Testis (tissue), 3 donors: ENCODE measurements around the gene COX7A2L. TPM values are rescaled to one million over a fixed set of nuclear protein-coding genes. Genes with fewer than 3 reads are reported as not detected.
A peak's percentile ranks its signal among the peaks of the same experiment; 100 is the strongest.

Experiments
- DNase-seq: peaks from one replicate; pipeline ENCODE4 v3.0.0-alpha.2; 2019
- H3K27ac ChIP-seq, 2 donors: fragments of 200-600 bp; sonication (generic); one replicate each; pipeline ENCODE4 v1.5.1; 2019
- H3K27me3 ChIP-seq: fragments of 200-600 bp; sonication (generic); one replicate; pipeline ENCODE4 v1.5.1; 2019
- H3K36me3 ChIP-seq: fragments of 200-600 bp; sonication (generic); one replicate; pipeline ENCODE4 v1.5.1; 2017; ENCODE audit warnings: low read depth; ENCODE audit errors: missing control alignments
- H3K4me1 ChIP-seq: fragments of 200-600 bp; sonication (generic); one replicate; pipeline ENCODE4 v1.5.1; 2019
- H3K4me3 ChIP-seq, 2 donors: fragments of 200-600 bp; sonication (generic); one replicate each; pipeline ENCODE4 v1.5.1; 2017 to 2019
- H3K9me3 ChIP-seq: fragments of 200-600 bp; sonication (generic); one replicate; pipeline ENCODE4 v1.5.1; 2017
- POLR2A ChIP-seq: fragments of 450-650 bp; IDR thresholded peaks from one replicate; pipeline ENCODE4 v1.6.1; 2017; ENCODE audit warnings: antibody characterized with exemption, mild to moderate bottlenecking, moderate library complexity
- WGBS, 2 donors: methylation state at CpG; one replicate each; pipeline ENCODE4 v1.1.5; 2018; 5-methylcytosine and 5-hydroxymethylcytosine counted together
- intact Hi-C: fragments of 100-400 bp; cut with DNase I; formaldehyde crosslinking; loops from one replicate; pipeline ENCODE4 v1.15.1; 2023; ENCODE audit warnings: low total_unique reads
- polyA plus RNA-seq: library from polyadenylated mRNA; stranded (reverse); fragments of 350-450 nt; fragmentation: Illumina TruSeq; extraction: RNeasy Lipid Tissue Mini Kit (QIAGEN cat#74804); gene quantifications from one replicate; pipeline ENCODE4 v1.2.3, GENCODE V29; 2014; ENCODE audit warnings: low read depth, low replicate concordance; ENCODE audit not compliant: insufficient read depth
- total RNA-seq, 2 donors: library from RNA; depleted of rRNA; stranded (reverse); fragments of >200 nt; gene quantifications; one replicate each; pipeline ENCODE4 v1.2.3, GENCODE V29; 2016
- TF ChIP-seq, protein P1 (sequence below), 3 experiments: fragments of 450-650 bp in 2 of 3; fragments of 200-600 bp in 1 of 3; sonication (generic) in 1 of 3; IDR thresholded peaks; one replicate each; pipeline ENCODE4 v1.5.1; 2016 to 2019; ENCODE audit warnings: antibody characterized with exemption in 3 of 3, mild to moderate bottlenecking in 2 of 3, moderate library complexity in 1 of 3

Gene COX7A2L
- total and polyA plus RNA-seq, 3 donors from 2014 or later, result 134 to 143 (median 142) TPM

DNA sequence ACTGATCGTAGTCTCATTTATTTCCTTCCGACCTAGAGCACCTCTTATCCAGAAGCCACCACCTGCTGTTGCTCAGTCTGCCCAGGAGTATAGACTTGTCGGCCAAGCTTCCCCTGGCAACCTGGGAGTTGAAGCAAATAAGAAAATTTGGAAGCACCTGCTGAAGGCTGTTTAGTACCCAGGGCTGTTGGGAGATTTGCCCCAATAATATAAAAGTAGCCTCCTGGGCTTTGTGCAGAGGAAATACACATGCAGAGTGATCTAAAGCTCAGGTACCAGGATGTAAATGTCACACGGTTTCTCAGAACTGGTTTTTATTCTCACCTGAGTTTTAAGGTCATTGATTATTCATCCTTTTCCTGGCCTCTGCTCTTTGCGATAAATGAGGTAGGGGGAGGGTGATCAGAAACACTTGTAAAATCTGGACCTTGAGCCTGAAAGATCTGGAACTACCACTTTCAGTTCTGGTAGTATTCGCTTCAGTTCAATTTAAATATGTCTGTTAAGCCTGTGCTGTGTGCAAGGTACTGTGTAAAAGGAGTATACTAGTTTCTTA lies 789 bp upstream of the COX7A2L start:
- intact Hi-C loops, result no loop called here
- 20 to 28% methylated on average over 6 of the region's 6 CpGs for WGBS, 2 donors
- Histone ChIP-seq H3K36me3 (no peaks in the 10 kb centered on the region), H3K4me3 (peak overlapping the region; percentile 91 to 100), H3K27ac (peak overlapping the region; percentile 85 to 99), H3K4me1 (peaks cover 24% of the 10 kb centered on the region), H3K9me3 (no peaks in the 10 kb centered on the region), H3K27me3 (no peaks in the 10 kb centered on the region)
- no peak for DNase-seq
- TF ChIP-seq, protein P1, sequence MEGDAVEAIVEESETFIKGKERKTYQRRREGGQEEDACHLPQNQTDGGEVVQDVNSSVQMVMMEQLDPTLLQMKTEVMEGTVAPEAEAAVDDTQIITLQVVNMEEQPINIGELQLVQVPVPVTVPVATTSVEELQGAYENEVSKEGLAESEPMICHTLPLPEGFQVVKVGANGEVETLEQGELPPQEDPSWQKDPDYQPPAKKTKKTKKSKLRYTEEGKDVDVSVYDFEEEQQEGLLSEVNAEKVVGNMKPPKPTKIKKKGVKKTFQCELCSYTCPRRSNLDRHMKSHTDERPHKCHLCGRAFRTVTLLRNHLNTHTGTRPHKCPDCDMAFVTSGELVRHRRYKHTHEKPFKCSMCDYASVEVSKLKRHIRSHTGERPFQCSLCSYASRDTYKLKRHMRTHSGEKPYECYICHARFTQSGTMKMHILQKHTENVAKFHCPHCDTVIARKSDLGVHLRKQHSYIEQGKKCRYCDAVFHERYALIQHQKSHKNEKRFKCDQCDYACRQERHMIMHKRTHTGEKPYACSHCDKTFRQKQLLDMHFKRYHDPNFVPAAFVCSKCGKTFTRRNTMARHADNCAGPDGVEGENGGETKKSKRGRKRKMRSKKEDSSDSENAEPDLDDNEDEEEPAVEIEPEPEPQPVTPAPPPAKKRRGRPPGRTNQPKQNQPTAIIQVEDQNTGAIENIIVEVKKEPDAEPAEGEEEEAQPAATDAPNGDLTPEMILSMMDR (IDR thresholded peaks at IDR 0.05), result no peak
- no peak for TF ChIP-seq POLR2A

DNA sequence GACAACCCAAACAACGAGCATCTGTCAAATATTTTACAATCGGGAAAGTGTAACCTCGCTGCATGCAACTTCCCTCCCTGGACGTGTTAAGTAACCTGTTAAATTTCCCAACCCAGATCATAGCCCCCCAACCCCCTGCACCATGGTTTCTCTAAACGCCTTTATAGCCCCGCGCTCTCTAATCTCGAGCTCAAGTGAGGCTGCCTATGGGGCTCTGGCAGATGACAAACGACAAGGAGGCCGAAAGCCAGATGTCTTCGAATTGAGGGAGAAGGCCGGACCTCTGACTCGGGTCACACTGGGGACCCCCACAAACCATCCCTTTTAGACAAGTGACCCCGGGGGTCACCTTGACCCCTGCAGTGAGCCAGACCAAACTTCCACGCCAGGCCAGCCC lies 526 bp downstream of the COX7A2L start:
- 0 to 1% methylated on average over 13 to 15 of the region's 15 CpGs for WGBS, 2 donors
- TF ChIP-seq, protein P1 (IDR thresholded peaks at IDR 0.05), result no peak
- TF ChIP-seq POLR2A, result no peak
- intact Hi-C loops, result no loop called here
- Histone ChIP-seq H3K36me3 (no peaks in the 10 kb centered on the region), H3K27ac (peak overlapping the region; percentile 85 to 99), H3K9me3 (no peaks in the 10 kb centered on the region), H3K27me3 (no peaks in the 10 kb centered on the region), H3K4me1 (peaks cover 24% of the 10 kb centered on the region), H3K4me3 (peak overlapping the region; percentile 91 to 100)
- no peak for DNase-seq

DNA sequence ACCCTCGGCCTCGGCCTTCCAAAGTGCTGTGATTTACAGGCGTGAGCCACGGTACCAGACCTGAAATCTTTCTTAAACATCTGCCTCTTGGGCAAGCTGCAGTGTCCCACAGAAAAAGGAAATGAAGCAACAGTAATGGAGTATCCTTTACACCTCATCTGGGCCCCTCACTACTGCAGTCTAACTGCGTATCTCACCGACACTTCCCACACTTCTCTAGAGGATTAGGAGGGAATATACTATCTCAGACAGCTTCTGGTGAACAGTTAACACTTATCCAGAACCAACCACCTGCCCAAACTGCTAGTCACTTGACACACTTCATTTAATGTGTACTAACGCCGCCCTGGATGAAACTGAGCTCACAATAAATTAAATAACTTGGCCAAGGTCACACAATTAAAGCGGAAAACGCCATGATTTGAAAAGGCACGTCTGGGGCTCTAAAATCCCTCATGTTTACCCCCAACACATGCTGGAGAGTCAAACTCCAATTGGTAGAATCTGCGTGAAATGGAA lies 993 bp downstream of the COX7A2L start:
- intact Hi-C loops, result no loop called here
- no peak for TF ChIP-seq POLR2A

DNA sequence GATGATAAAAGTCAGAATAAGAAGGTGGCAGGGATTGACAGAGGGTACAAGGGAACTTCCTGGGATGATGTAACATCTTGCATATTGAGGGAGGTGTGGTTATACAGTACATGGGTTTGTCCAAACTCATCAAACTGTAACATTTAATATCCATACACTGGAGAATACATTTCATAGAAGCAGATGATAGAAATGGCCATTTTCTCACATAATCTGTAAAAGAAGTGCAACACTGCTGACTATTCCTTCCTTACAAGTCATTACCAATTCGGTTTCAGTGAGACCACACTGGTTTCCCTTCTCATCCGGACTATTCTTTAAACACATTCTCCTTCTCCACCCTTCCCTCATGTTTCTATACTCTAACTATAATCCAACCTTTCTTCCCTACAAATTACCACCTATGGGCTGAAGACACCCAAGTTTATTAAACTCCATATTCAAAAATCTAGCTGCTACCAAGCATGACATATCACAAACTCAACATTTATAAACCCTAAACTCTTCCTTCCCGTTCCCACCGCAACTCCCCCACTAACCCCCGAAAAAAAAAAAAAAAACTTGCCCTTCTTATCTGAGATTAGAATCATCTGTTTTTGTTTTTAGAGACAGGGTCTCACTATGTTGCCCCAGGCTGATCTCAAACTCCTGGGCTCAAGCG lies 1.6 kb downstream of the COX7A2L start:
- Histone ChIP-seq H3K27ac (no peak overlapping the region), H3K4me3 (peak overlapping the region; percentile 91 to 100), H3K27me3 (no peaks in the 10 kb centered on the region), H3K9me3 (no peaks in the 10 kb centered on the region), H3K36me3 (no peaks in the 10 kb centered on the region), H3K4me1 (peaks cover 24% of the 10 kb centered on the region)
- DNase-seq, result no peak
- intact Hi-C loops, result no loop called here
- 15 to 23% methylated on average over 6 of the region's 6 CpGs for WGBS, 2 donors
- no peak for TF ChIP-seq POLR2A
- TF ChIP-seq, protein P1 (IDR thresholded peaks at IDR 0.05), result no peak

More for the DNA sequence above, 993 bp downstream of the COX7A2L start:
- Histone ChIP-seq H3K27me3 (no peaks in the 10 kb centered on the region), H3K4me1 (peaks cover 24% of the 10 kb centered on the region), H3K27ac (peak overlapping the region; percentile 85 to 99), H3K4me3 (peak overlapping the region; percentile 91 to 100), H3K9me3 (no peaks in the 10 kb centered on the region), H3K36me3 (no peaks in the 10 kb centered on the region)
- 2 to 5% methylated on average over 12 of the region's 12 CpGs for WGBS, 2 donors
- DNase-seq, result no peak

DNA sequence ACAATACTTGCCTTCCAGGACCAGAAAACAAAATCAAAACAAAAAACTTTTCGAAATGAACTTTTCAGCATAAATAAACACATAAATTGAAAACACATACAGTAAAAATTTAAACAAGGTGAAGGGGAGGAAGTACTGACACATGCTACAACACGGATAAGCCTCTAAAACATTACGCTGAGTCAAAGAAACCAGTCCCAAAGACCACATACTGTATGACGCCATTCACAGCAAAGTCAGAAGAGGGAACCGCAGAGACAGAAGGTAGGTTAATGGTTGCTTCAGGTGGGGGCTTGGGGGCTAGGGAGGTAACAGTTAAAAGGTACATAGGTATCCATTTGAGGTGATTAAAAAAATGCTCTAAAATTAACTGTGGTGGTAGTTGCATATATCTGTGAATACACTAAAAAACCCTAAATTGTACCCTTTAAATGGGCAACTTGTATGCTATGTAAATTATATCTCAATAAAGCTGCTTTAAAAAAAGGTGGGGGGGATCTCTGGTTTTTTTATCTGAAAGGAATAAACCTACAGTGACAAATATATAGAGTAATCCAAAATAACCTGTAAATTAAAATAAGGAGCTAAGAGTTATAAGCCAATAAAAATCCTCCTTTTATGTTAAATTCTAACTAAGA lies 7.1 kb downstream of the COX7A2L start:
- H3K4me1 ChIP-seq, result peaks cover 3% of the 10 kb centered on the region
- H3K4me3 ChIP-seq, result no peak overlapping the region
- no peaks in the 10 kb centered on the region for H3K27me3 ChIP-seq
- H3K27ac ChIP-seq, result no peak overlapping the region
- H3K36me3 ChIP-seq, result no peaks in the 10 kb centered on the region
- 90 to 92% methylated on average over 5 of the region's 5 CpGs for WGBS, 2 donors
- intact Hi-C loops, result no loop called here
- no peak for DNase-seq
- TF ChIP-seq, protein P1 (IDR thresholded peaks at IDR 0.05), result no peak
- TF ChIP-seq POLR2A, result no peak
- no peaks in the 10 kb centered on the region for H3K9me3 ChIP-seq
